ENCODE measurements around the gene PAOX.
"Not testable (repeated sequence)": the region's sequence is repeated elsewhere in the genome, so short reads cannot be mapped to it uniquely, and the experiment has no call there.

The PAOX gene

GRCh38 chr10:133424102-133424501 is 45.0 kb downstream of the PAOX start:
- H3K4me1 ChIP-seq (ENCODE audit: control insufficient read depth, insufficient read depth, low read length, unreplicated experiment); H3K79me2 ChIP-seq (ENCODE audit: control insufficient read depth, insufficient read depth, low read length, unreplicated experiment); H3K27me3 ChIP-seq (ENCODE audit: insufficient read depth, low read length); H2AFZ ChIP-seq (ENCODE audit: low read length, unreplicated experiment); H3K36me3 ChIP-seq (ENCODE audit: insufficient read depth, low read length); H3K27ac ChIP-seq (ENCODE audit: low read depth, low read length); H3K4me3 ChIP-seq (ENCODE audit: low read depth, low read length): not testable (repeated sequence)

DNA sequence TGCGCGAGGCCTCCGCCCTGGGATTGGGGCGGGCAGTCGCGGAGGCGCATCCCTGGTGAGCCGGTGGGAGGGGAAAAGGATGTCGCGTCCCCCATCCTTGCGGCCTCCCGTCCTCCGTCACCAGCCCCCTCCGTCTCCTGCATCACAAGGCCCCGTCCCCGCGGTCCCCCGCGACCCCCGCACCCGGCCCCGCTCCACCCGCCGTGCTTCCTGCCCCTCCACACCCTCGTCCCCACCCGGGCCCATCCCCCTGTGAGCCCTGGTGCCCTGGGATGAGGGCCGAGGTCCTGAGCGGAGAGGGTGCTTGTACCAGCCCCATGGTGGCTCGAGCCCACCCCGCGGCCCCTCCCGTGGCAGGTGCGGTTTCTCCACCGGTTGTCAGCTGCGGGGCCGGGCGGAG is 45.5 kb downstream of the PAOX start, which contains the start of gene SPRN:
Gene SPRN, minus strand, starts transcription at position 25 of the 400 bp plus-strand sequence. CDS start 944 bp downstream, outside the sequence.
- H3K36me3 ChIP-seq (ENCODE audit: insufficient read depth, low read length); H3K79me2 ChIP-seq (ENCODE audit: control insufficient read depth, insufficient read depth, low read length, unreplicated experiment); H3K27me3 ChIP-seq (ENCODE audit: insufficient read depth, low read length); H3K4me3 ChIP-seq (ENCODE audit: low read depth, low read length); H3K27ac ChIP-seq (ENCODE audit: low read depth, low read length); H2AFZ ChIP-seq (ENCODE audit: low read length, unreplicated experiment); H3K4me1 ChIP-seq (ENCODE audit: control insufficient read depth, insufficient read depth, low read length, unreplicated experiment): not testable (repeated sequence)

GRCh38 chr10:133429571-133429970 is 50.5 kb downstream of the PAOX start:
- not testable (repeated sequence) for H3K27ac ChIP-seq (ENCODE audit: low read depth, low read length); H3K27me3 ChIP-seq (ENCODE audit: insufficient read depth, low read length); H3K4me1 ChIP-seq (ENCODE audit: control insufficient read depth, insufficient read depth, low read length, unreplicated experiment); H3K79me2 ChIP-seq (ENCODE audit: control insufficient read depth, insufficient read depth, low read length, unreplicated experiment); H2AFZ ChIP-seq (ENCODE audit: low read length, unreplicated experiment); H3K4me3 ChIP-seq (ENCODE audit: low read depth, low read length); H3K36me3 ChIP-seq (ENCODE audit: insufficient read depth, low read length)

- not testable (repeated sequence) for H3K27me3 ChIP-seq (ENCODE audit: insufficient read depth, low read length); H3K36me3 ChIP-seq (ENCODE audit: insufficient read depth, low read length); H3K27ac ChIP-seq (ENCODE audit: low read depth, low read length); H2AFZ ChIP-seq (ENCODE audit: low read length, unreplicated experiment); H3K4me3 ChIP-seq (ENCODE audit: low read depth, low read length); H3K4me1 ChIP-seq (ENCODE audit: control insufficient read depth, insufficient read depth, low read length, unreplicated experiment); H3K79me2 ChIP-seq (ENCODE audit: control insufficient read depth, insufficient read depth, low read length, unreplicated experiment)
Observed at GRCh38 chr10:133431888-133432613, 53.0 kb downstream of the PAOX start.

DNA sequence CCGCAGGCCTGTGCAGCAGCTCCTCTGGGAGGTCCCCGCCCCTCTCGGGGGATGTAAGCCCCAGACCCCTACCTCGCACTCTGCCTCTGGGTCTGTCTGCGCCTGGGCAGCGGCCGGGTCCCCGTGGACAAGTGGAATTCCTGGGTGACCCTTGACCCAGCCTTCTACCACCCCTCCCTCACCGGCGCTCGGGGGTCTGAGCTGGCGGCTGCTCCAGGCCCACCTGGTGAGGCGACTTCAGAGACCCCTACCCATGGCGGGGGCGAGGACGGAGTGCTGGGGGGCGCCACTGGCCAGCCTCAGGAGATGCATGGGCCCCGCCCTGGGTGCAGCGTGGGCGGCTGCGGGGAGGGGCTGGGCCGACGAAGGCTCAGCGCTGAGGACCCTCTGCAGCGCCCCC is 53.7 kb downstream of the PAOX start:
- H3K4me3 ChIP-seq (ENCODE audit: low read depth, low read length); H2AFZ ChIP-seq (ENCODE audit: low read length, unreplicated experiment); H3K27ac ChIP-seq (ENCODE audit: low read depth, low read length); H3K27me3 ChIP-seq (ENCODE audit: insufficient read depth, low read length); H3K79me2 ChIP-seq (ENCODE audit: control insufficient read depth, insufficient read depth, low read length, unreplicated experiment); H3K4me1 ChIP-seq (ENCODE audit: control insufficient read depth, insufficient read depth, low read length, unreplicated experiment); H3K36me3 ChIP-seq (ENCODE audit: insufficient read depth, low read length): not testable (repeated sequence)

- H3K4me3 ChIP-seq (ENCODE audit: low read depth, low read length): no peak overlapping the region
- H3K27me3 ChIP-seq (ENCODE audit: insufficient read depth, low read length): no peaks in the 10 kb centered on the region
- H2AFZ ChIP-seq (ENCODE audit: low read length, unreplicated experiment): no peak overlapping the region
- H3K79me2 ChIP-seq (ENCODE audit: control insufficient read depth, insufficient read depth, low read length, unreplicated experiment): no peaks in the 10 kb centered on the region
- no peak overlapping the region for H3K27ac ChIP-seq (ENCODE audit: low read depth, low read length)
- no peaks in the 10 kb centered on the region for H3K36me3 ChIP-seq (ENCODE audit: insufficient read depth, low read length)
- no peaks in the 10 kb centered on the region for H3K4me1 ChIP-seq (ENCODE audit: control insufficient read depth, insufficient read depth, low read length, unreplicated experiment)
Observed at GRCh38 chr10:133438711-133439273, 59.7 kb downstream of the PAOX start.

DNA sequence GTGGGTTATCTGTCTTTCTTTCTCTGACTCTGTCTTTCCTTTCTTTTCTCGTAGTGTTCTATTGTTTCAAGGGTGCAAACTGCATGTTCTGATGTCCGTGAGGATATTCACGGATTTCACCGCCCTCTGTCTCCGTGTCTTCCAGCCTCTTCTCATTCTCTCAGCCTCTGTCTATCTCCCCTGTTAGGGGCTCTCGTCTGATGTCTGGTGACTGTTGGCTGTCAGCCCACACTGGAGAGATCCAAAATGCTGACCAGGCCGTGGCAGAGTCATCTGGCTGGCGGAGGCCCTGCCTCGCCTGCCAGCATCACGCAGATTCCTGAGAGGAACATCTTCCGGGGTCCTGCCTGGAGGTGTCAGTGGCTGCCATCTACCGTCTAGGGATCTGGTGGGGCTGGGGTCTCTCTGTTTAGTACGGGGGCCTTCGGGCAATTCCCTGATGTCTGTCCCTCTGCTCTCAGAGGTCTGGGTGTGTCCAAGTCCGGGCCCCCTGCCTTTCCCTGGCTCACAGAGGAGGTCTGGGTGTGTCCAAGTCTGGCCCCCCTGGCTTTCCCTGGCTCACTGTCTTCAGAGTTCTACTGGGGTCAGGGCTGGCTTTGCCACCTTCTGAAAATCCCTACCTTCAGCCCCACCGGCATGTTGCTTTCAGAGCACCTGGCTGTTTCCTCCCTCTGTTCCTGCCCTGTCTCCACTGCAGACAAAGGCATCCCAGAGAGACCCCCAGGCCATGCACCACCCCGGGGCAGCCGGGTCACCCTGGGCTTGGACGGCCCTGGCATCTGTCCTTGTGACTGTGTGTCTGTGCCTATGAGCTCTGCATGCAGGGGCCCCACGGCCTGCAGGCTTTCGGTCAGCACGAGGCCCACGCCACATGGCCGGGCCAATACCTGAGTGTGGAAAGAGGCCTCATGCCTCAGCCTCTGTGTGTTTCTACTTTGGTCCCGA is 60.7 kb downstream of the PAOX start:
- Histone ChIP-seq H3K27me3 (ENCODE audit: insufficient read depth, low read length) (no peaks in the 10 kb centered on the region), H3K4me1 (ENCODE audit: control insufficient read depth, insufficient read depth, low read length, unreplicated experiment) (no peaks in the 10 kb centered on the region), H3K79me2 (ENCODE audit: control insufficient read depth, insufficient read depth, low read length, unreplicated experiment) (no peaks in the 10 kb centered on the region), H3K27ac (ENCODE audit: low read depth, low read length) (no peak overlapping the region), H3K4me3 (ENCODE audit: low read depth, low read length) (no peak overlapping the region), H3K36me3 (ENCODE audit: insufficient read depth, low read length) (no peaks in the 10 kb centered on the region), H2AFZ (ENCODE audit: low read length, unreplicated experiment) (no peak overlapping the region)

GRCh38 chr10:133440633-133441285 is 61.7 kb downstream of the PAOX start:
- no peak overlapping the region for H3K27ac ChIP-seq (ENCODE audit: low read depth, low read length)
- no peaks in the 10 kb centered on the region for H3K4me1 ChIP-seq (ENCODE audit: control insufficient read depth, insufficient read depth, low read length, unreplicated experiment)
- H2AFZ ChIP-seq (ENCODE audit: low read length, unreplicated experiment): no peak overlapping the region
- no peaks in the 10 kb centered on the region for H3K79me2 ChIP-seq (ENCODE audit: control insufficient read depth, insufficient read depth, low read length, unreplicated experiment)
- H3K27me3 ChIP-seq (ENCODE audit: insufficient read depth, low read length): no peaks in the 10 kb centered on the region
- no peak overlapping the region for H3K4me3 ChIP-seq (ENCODE audit: low read depth, low read length)
- no peaks in the 10 kb centered on the region for H3K36me3 ChIP-seq (ENCODE audit: insufficient read depth, low read length)

All from ACC112 (cell line).